ENCODE measurements around the gene DEXI.

- TF ChIP-seq CTCF (IDR thresholded peaks at IDR 0.05) (no peak), POLR2A (IDR thresholded peaks at IDR 0.05) (no peak)
Measured at GRCh38 chr16:10916534-10916933, 25.7 kb downstream of the DEXI start.

All from body of pancreas (tissue), 4 donors.